Left lung (tissue), 10 donors: Measurements from ENCODE around the gene RAD9A. TPM values are rescaled to one million over a fixed set of nuclear protein-coding genes. Genes with fewer than 3 reads are reported as not detected.

Source experiments
- ATAC-seq: fragments of 200-7000 bp; cut with Tn5 transposase; one replicate; pipeline ENCODE4 v1.9.1; 2020; ENCODE audit warnings: moderate library complexity
- DNase-seq, 4 donors: peaks; one replicate each; pipeline ENCODE4 v3.0.0-alpha.2; 2013 to 2020
- H3K27ac ChIP-seq, 2 donors: fragments of 200-600 bp; sonication (generic) in 1 of 2; one replicate each; pipeline versions ENCODE4 v1.5.0 to v1.8.0; 2020 to 2021
- H3K27me3 ChIP-seq, 2 donors: fragments of 200-600 bp; sonication (generic) in 1 of 2; one replicate each; pipeline versions ENCODE4 v1.5.0 to v1.8.0; 2020 to 2021
- H3K36me3 ChIP-seq, 2 donors: fragments of 200-600 bp; sonication (generic) in 1 of 2; one replicate each; pipeline versions ENCODE4 v1.5.0 to v1.8.0; 2020 to 2021
- H3K4me1 ChIP-seq, 2 donors: fragments of 200-600 bp; one replicate each; pipeline ENCODE4 v1.8.0; 2021
- H3K4me3 ChIP-seq, 2 donors: fragments of 200-600 bp; sonication (generic) in 1 of 2; one replicate each; pipeline versions ENCODE4 v1.5.0 to v1.8.0; 2020 to 2021; ENCODE audit warnings: mild to moderate bottlenecking in 1 of 2
- H3K9me3 ChIP-seq, 2 donors: fragments of 200-600 bp; sonication (generic) in 1 of 2; one replicate each; pipeline versions ENCODE4 v1.5.0 to v1.8.0; 2020 to 2021
- CTCF ChIP-seq, 2 donors: fragments of 200-600 bp; sonication (generic) in 1 of 2; IDR thresholded peaks; one replicate each; pipeline versions ENCODE4 v1.5.0 to v1.8.0; 2021; ENCODE audit warnings: antibody characterized with exemption in 2 of 2
- intact Hi-C, 2 donors: fragments of 100-400 bp; cut with DNase I; formaldehyde crosslinking; loops; one replicate each; pipeline versions ENCODE4 v1.11.2 to v1.14.2; 2022
- polyA plus RNA-seq, 6 donors: library from polyadenylated mRNA; unstranded; fragments of 120-200 nt; gene quantifications; one replicate each; pipeline ENCODE4 v1.2.1, GENCODE V29; 2013; ENCODE audit not compliant: insufficient read length in 6 of 6
- total RNA-seq, 2 donors: library from RNA; stranded (reverse); fragmentation: NEBNext Ultra II Directional; extraction: Animal tissue kit (Norgen Biotek cat#: 25700); gene quantifications; one replicate each; pipeline ENCODE4 v1.2.1, GENCODE V29; 2021
- donor health status: DM: no; HTN: yes; CAD: no.
- donor health status: DM: no; HTN: no; CAD: no.

The RAD9A gene
- total and polyA plus RNA-seq, 8 donors, result 18.4 to 31.3 (median 23.7) TPM

- intact Hi-C loops, result loop anchor here in 1 of 2 donors (5.0 kb wide), 1 partner anchor 37 kb away; no protein-coding TSS in a partner anchor
- ATAC-seq (no peak), DNase-seq (no peak)
- H3K4me3 ChIP-seq, result no peak overlapping the region
- H3K4me1 ChIP-seq, result peaks cover 33 to 44% of the 10 kb centered on the region in 2 donors
- peak overlapping the region in 1 of 2 donors; percentile 3 for H3K27ac ChIP-seq
- H3K9me3 ChIP-seq, result no peaks in the 10 kb centered on the region
- no peak for TF ChIP-seq CTCF (IDR thresholded peaks at IDR 0.05)
- no peaks in the 10 kb centered on the region for H3K36me3 ChIP-seq
- no peaks in the 10 kb centered on the region for H3K27me3 ChIP-seq
Observed at GRCh38 chr11:67349928-67350465, 41.8 kb upstream of the RAD9A start.

GRCh38 chr11:67351275-67352005 is 40.3 kb upstream of the RAD9A start:
- no peaks in the 10 kb centered on the region for H3K9me3 ChIP-seq
- intact Hi-C loops, result loop anchor here in 1 of 2 donors (5.0 kb wide), 1 partner anchor 36 kb away; no protein-coding TSS in a partner anchor
- H3K4me1 ChIP-seq, result peaks cover 34 to 54% of the 10 kb centered on the region in 2 donors
- H3K4me3 ChIP-seq, result no peak overlapping the region
- TF ChIP-seq CTCF (IDR thresholded peaks at IDR 0.05), result peak; percentile 94 to 96
- H3K27ac ChIP-seq, result peak overlapping the region; percentile 51 to 98
- H3K36me3 ChIP-seq, result no peaks in the 10 kb centered on the region
- peak; percentile 51 to 89 (median 78) for DNase-seq
- ATAC-seq, result peak; percentile 45
- no peaks in the 10 kb centered on the region for H3K27me3 ChIP-seq

GRCh38 chr11:67352546-67353316 is 39.1 kb upstream of the RAD9A start:
- Histone ChIP-seq H3K27ac (peak overlapping the region; percentile 98 to 100), H3K4me1 (peaks cover 31 to 61% of the 10 kb centered on the region in 2 donors), H3K4me3 (peak overlapping the region; percentile 56 to 77), H3K9me3 (no peaks in the 10 kb centered on the region), H3K36me3 (no peaks in the 10 kb centered on the region), H3K27me3 (no peaks in the 10 kb centered on the region)
- no peak for TF ChIP-seq CTCF (IDR thresholded peaks at IDR 0.05)
- intact Hi-C loops, result loop anchor here in 1 of 2 donors (5.0 kb wide), 1 partner anchor 35 kb away; no protein-coding TSS in a partner anchor
- ATAC-seq, result peak; percentile 30
- DNase-seq, result peak in 2 of 4 donors; percentile 72 to 93

GRCh38 chr11:67353317-67354074 is 38.3 kb upstream of the RAD9A start, which contains the start of gene POLD4:
Gene POLD4 (minus strand): TSS chr11:67353546. CDS start chr11:67353399, 147 bp downstream.
- Histone ChIP-seq H3K27me3 (no peaks in the 10 kb centered on the region), H3K9me3 (no peaks in the 10 kb centered on the region), H3K36me3 (no peaks in the 10 kb centered on the region), H3K27ac (peak within 1 kb of the TSS; percentile 98 to 100), H3K4me3 (peak within 1 kb of the TSS; percentile 56 to 77), H3K4me1 (peaks cover 31 to 67% of the 10 kb centered on the region in 2 donors)
- no peak for TF ChIP-seq CTCF (IDR thresholded peaks at IDR 0.05)
- ATAC-seq, result peak; percentile 89
- peak; percentile 92 to 99 (median 96) for DNase-seq
- intact Hi-C loops, result loop anchor here in 1 of 2 donors (5.0 kb wide), 1 partner anchor 34 kb away; no protein-coding TSS in a partner anchor
